HG02970 (cell line): ENCODE results near the gene ICOSLG.
A peak's percentile ranks its signal among the peaks of the same experiment; 100 is the strongest.
"Not testable (repeated sequence)": the region's sequence is repeated elsewhere in the genome, so short reads cannot be mapped to it uniquely, and the experiment has no call there.

Experiments used
- ATAC-seq: cut with Tn5 transposase; IDR thresholded peaks from one replicate; pipeline ENCODE4 v1.9.1; 2021; ENCODE audit warnings: mild to moderate bottlenecking, moderate library complexity, moderate number of reproducible peaks; ENCODE audit not compliant: unreplicated experiment, low FRiP score

ICOSLG gene

GRCh38 chr21:44265734-44266270 is 25.1 kb upstream of the ICOSLG start:
- no peak for ATAC-seq

DNA sequence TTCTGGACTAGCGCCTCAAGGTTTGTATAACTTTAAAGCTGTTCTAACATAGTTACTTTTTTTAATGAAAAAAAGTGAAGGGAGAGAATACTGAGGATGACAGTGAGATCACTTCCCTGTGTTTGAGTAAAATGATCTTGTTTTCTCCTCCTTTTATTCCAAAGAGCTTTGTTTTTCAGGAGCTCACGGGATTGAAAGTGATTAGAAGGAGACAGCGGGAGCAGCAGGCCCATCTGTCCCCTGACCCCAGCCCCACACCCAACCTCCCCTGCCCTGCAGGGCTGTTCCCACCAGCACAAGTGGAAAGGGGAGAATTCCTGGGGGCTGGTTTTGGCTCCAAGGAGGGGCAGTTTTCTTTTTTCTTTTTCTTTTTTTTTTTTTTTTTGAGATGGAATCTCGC is 23.0 kb upstream of the ICOSLG start:
- no peak for ATAC-seq

- ATAC-seq = no peak
Observed at GRCh38 chr21:44263221-44263760, 22.5 kb upstream of the ICOSLG start.

GRCh38 chr21:44262338-44263056 is 21.8 kb upstream of the ICOSLG start:
- no peak for ATAC-seq

- ATAC-seq = no peak
Observed at GRCh38 chr21:44261675-44262295, 21.0 kb upstream of the ICOSLG start, which contains the start of gene DNMT3L. DNMT3L (minus strand) TSS chr21:44261897; CDS start chr21:44261259, 638 bp downstream.

GRCh38 chr21:44260791-44261631 is 20.3 kb upstream of the ICOSLG start:
- no peak for ATAC-seq

DNA sequence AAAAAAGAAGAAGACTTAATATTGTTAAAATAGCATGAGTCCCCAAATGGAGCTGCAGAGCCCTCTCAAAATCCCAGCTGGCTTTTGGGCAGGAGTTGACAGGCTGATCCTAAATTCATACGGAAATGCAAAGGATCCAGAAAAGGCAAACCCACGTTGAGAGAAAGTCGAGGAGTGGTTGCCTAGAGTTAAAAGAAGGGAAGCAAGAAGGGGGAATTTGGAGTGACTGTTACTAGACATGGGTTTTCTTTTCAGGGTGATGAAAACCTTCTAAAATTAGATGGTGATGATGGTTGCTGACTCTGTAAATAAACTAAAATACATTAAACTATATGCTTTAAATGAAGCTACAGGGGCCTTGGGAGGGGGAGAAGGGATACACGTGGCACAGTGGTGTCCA is 19.3 kb upstream of the ICOSLG start:
- no peak for ATAC-seq

DNA sequence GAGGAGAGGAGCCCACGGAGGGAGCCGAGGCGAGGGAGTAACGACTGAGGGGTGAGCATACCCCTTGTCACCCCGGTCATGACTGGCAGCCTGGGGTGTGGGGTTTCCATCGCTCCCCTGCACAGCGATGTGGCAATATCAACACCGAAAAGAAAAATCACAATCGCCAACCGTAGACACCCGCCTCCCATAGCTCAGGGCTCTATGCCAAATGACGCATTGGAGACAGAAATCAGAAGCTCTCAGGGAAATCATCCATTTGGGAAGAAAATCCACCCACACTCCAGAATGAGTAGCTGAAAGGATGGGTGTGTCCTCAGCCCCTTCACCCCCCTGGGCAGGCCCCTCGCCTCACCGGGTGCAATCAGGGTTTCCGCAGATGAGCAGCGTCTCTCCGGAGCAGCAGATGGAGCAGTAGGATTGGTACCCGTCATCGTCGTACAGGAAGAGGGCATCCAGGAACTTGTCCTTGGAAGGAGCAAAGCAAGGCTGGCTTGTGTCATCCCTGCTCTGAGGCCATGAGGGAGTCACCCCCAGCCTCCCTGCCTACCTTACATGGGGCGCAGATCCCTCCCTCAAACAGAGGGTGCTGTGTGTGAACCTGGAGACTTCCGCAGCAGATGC is 18.5 kb upstream of the ICOSLG start:
- no peak for ATAC-seq

DNA sequence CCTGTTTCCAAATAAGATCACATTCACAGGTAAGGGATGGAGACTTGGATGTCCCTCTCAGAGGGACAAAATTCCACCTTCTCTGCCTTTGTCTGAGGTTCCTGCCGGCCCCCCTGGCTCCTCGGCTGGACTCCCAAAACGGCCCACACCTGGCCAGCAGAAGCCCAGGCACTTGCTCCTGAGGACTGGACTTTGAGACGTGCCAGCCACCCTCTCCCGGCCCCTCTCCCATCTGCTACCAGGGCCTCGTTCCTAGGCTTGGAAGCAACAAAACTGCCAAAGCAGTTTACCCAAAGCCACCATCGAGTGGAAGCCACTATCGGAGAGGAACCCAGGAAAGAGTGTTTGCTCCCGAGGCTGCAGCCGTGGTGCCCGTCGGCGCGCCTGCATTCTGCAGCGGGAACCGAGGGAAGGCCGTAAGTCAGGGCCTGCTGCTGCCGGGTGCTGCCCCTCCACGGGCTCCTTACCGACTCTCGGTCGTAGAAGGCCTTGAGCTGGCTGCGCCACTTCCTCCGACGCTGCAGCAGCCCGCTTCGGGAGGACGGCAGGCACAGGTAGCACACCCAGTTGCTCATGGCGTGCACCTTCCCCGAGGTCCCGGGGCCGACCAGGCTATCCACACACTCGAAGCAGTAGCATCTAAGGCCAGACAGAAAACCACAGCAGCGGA is 17.4 kb upstream of the ICOSLG start:
- ATAC-seq = no peak

GRCh38 chr21:44255511-44255981 is 14.8 kb upstream of the ICOSLG start:
- no peak for ATAC-seq

GRCh38 chr21:44253832-44254710 is 13.3 kb upstream of the ICOSLG start:
- no peak for ATAC-seq

GRCh38 chr21:44249204-44250037 is 8.7 kb upstream of the ICOSLG start:
- not testable (repeated sequence) for ATAC-seq

- not testable (repeated sequence) for ATAC-seq
Observed at GRCh38 chr21:44247904-44248303, 7.2 kb upstream of the ICOSLG start.

DNA sequence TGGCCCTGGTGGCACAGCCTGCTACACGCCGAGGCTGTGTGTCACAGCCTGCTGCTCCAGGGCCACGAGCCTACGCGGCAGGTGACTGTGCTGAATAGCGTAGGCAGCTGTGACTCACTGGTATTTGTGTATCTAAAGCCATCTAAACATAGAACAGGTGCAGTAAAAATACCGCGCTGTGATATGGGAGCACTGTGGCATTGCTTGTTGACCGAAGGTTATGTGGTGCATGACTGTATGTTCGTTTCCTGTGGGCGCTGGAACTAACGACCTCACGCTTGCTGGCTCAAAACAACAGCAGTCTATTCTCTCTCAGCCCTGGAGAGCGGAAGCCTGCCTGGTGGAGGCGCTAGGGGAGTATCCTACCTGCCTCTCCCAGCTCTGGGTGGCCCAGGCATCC is 3.2 kb upstream of the ICOSLG start:
- ATAC-seq = peak; percentile 34

GRCh38 chr21:44241281-44241680 is 538 bp upstream of the ICOSLG start:
- not testable (repeated sequence) for ATAC-seq

DNA sequence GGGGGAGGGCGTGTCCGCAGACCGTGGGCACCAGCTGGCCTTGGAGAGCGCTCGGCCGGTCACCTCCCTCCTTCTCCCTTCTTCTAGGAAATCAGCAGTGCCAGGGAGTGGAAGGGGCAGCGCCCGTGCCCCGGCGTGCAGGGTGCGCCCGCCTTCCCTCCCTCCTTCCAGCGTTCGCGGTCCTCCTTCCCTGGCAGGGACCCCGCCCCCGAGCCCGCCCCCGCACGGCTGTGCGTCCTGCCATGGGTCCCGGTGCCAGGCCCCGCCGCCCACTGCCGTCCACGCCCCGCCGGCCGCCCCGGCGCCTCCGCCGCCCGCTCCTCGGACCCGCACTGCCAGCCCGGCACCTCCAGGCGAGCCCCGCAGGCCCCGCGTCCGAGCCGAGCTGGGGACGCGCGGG is 390 bp downstream of the ICOSLG start:
- not testable (repeated sequence) for ATAC-seq

DNA sequence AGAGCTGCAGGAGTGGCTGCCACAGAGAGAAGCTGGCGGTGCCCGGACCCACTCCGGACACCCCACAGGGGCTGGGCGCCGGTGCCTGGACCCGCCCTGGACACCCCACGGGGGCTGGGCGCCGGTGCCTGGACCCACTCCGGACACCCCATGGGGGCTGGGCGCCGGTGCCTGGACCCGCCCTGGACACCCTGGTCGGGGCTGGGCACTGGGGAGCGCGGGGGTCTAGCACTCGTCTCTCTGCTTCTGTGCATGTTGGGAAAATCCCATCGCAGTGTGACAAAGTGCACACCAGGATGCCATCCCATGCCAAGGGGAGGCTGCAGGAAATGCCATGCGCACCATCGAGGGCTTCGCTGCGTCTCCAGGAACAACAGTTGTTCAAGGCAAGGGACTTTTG is 11.2 kb downstream of the ICOSLG start:
- ATAC-seq = not testable (repeated sequence)

GRCh38 chr21:44228109-44228508 is 12.6 kb downstream of the ICOSLG start:
- not testable (repeated sequence) for ATAC-seq
